A549 treated with DMSO at 1 μM for 4 hours (cell line): ENCODE measurements around the gene ENPP5. TPM values are rescaled to one million over a fixed set of nuclear protein-coding genes. Genes with fewer than 3 reads are reported as not detected.

ENCODE experiments used
- total RNA-seq: library from RNA; stranded (reverse); fragments of 200-300 nt; extraction: Qiagen RNA extraction; gene quantifications from 5 replicates; pipeline ENCODE4 v1.2.3, GENCODE V29; 2022; ENCODE audit warnings: low read depth

Gene ENPP5
- not detected in 5 replicates for total RNA-seq

GRCh38 chr6:46170357-46171289, at the start of gene ENPP5:
Gene ENPP5, minus strand, starts transcription at chr6:46170980. Its CDS starts 2,718 bp downstream, at chr6:46168262.

GRCh38 chr6:46129629-46130511, 40.9 kb downstream of the ENPP5 start, which contains the start of gene ENPP4:
Gene ENPP4, plus strand, starts transcription at chr6:46129989. Its CDS starts 9,595 bp downstream, at chr6:46139584.

Other genes with a start within 250 kb of the ENPP5 start
- gene CLIC5, start 155.1 kb downstream of the ENPP5 start, total RNA-seq: not detected in 5 replicates
- 0.26 to 0.53 TPM (median 0.32 TPM) in 5 replicates for gene ENPP4, start 41.0 kb downstream of the ENPP5 start, total RNA-seq